DMS79 treated with DMSO at 0.1 percent for 48 hours (cell line): ENCODE measurements around the gene C14orf119.

ENCODE experiments used
- DNase-seq: peaks from one replicate; lab custom pipeline; 2025; lab: John Stamatoyannopoulos, UW

C14orf119 gene

GRCh38 chr14:23126548-23127278 is 31.4 kb downstream of the C14orf119 start:
- DNase-seq = no peak

- DNase-seq = no peak
Measured at GRCh38 chr14:23127861-23128260, 32.6 kb downstream of the C14orf119 start.

- DNase-seq = no peak
Measured at GRCh38 chr14:23128969-23129758, 33.9 kb downstream of the C14orf119 start.

DNA sequence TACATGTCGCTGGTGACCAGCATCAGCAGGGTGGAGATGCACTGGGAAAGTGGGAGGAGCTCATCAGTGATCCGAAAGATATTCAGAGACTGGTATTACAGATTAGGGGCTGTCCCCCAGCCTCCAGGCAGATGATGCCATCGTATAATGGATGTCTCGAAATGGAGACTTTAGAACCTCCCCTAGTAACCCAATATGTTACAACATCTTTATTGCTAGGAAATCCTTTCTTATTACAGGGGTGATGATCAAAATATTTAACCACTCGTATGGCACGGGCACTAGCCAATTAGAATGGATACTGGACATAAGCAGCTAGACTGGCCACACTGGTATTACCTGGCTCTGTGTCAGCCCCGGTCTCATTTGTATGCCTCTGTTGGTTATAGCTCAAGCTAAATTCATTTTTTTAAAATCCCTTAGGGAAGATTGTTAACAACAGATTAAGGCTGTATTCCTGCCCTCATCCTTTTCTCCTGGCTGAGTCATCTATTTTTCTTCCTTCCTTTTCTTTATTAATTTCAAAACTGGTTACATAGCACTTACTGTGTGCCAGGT is 34.5 kb downstream of the C14orf119 start:
- no peak for DNase-seq

- DNase-seq = no peak
Measured at GRCh38 chr14:23130871-23131270, 35.6 kb downstream of the C14orf119 start.

DNA sequence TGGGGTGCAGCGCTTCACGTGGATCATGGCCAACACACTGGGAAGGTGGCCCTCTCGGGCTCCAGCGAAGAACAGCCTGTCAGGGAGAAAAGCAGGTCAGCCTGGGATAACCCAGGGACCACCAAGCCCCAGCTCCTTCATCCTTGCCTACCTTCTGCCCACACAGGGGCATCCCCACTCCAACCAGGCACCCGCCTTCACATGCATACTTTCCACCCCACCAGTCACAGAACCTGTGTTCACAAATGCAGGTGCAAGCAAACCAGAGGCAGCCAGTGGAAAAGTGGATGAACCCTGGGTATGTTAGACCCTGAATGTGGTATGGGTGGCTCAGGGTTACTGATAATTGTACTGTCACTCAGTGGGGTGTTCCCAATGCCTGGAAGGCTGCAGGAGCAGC is 36.2 kb downstream of the C14orf119 start:
- DNase-seq = no peak

GRCh38 chr14:23132970-23133369 is 37.7 kb downstream of the C14orf119 start:
- no peak for DNase-seq

DNA sequence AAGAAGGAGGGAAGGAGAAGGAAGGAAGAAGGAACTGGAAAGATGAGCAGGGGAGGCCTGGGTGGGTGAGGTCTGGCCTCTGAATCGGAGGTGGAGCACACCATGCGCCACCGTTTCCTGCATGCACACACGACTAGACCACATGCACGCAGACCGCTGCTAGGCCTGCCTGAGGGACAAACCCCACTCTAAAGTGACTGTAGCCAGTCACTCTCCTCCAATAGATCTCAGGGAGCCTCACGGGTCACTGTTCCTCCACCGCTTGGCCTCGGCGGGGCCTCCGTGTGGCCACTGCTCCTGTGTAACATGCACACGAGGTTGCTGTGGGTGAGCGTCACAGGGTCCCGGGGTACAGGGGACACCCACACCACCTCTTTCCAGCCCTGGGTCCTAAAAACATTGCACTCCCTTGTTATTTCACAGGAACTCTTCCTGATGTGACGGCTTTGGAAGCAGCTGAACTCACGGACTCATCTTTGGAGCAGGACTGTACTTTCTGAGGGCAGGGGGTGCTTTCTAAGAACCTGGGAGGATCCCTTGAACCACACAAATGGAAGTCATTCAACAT is 41.3 kb downstream of the C14orf119 start:
- no peak for DNase-seq

DNA sequence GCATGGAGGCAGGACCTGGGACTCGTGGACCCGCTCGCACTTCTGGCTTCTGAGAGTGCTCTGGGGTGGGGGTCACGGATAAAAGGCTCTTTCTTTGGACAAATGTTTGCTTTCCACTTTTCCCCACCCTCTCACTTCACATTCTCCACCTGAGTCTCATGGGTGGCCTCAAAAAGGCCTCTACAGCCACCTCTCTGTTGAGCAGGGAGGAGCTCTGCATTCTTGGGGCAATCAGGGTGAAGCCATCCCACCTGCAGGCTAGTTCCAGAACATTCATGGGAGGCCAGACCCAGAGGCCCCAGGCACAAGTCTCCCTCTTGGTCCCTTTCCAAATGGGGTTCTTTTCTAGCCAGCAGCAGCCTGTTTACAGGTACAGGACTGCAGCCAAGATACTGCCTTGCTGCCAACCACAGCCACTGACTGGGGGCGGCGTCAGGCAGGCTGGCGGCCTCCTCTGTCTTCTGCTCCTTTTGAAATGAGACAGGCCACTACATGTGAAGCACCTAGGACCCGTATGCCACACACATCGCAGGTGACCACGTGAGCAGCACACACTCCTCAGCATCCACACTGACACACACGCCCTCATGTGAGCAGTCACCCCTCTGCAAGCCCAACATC is 42.0 kb downstream of the C14orf119 start:
- DNase-seq = no peak

DNA sequence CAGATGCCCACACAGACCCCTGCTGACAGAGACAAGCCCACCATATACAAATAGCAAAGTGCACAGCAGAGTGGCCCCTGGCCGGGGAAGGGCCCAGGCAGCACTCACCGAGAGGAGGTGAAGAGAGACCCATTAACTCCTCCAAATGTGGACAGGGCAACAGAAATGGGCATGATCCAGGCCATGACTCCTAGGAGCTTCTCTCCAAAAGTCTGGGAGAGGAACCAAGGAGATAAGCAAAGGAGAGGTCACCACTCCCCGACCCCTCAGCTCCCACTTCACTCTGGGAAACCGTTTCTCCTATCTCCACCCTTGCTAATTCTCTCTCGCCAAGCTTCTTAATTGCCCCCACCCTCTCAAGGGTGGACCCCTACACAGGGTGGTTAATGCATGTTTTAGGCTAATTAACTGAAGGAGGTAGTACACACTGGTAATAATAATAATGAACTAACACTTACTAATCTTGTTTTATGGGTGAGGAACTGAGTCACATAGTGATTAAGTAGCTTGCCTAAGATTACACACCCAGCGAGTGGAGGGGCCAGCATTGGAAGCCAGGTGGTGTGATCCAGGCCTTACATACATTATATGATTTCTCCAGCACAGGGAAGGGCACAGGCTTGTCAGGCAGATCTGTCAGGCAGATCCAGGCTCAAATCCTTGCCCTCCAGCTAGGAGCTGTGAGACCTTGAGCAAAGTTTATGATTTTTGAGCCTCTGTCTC is 42.7 kb downstream of the C14orf119 start:
- DNase-seq = no peak

DNA sequence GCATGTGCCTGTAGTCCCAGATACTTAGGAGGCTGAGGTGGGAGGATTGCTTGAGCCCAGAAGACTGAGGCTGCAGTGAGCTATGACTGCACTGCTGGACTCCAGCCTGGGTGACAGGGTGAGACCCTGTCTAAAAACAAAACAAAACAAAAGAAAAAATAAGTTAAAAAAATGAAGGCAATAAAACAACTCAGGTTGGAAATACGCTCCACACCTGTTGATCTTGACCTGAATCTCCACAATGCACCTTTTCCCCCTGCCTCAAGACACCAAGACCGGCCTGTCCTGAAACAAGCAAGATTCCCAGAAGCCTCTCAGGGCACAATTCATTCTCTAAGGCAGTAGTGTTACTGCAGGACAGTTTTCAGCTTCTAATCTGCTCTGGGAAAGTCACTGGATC is 44.6 kb downstream of the C14orf119 start:
- DNase-seq = no peak

GRCh38 chr14:23140371-23140770 is 45.1 kb downstream of the C14orf119 start:
- DNase-seq = no peak

- no peak for DNase-seq
Measured at GRCh38 chr14:23141706-23142444, 46.6 kb downstream of the C14orf119 start.

GRCh38 chr14:23142826-23143225 is 47.5 kb downstream of the C14orf119 start:
- DNase-seq = no peak

- DNase-seq = no peak
Measured at GRCh38 chr14:23143911-23144310, 48.6 kb downstream of the C14orf119 start.

DNA sequence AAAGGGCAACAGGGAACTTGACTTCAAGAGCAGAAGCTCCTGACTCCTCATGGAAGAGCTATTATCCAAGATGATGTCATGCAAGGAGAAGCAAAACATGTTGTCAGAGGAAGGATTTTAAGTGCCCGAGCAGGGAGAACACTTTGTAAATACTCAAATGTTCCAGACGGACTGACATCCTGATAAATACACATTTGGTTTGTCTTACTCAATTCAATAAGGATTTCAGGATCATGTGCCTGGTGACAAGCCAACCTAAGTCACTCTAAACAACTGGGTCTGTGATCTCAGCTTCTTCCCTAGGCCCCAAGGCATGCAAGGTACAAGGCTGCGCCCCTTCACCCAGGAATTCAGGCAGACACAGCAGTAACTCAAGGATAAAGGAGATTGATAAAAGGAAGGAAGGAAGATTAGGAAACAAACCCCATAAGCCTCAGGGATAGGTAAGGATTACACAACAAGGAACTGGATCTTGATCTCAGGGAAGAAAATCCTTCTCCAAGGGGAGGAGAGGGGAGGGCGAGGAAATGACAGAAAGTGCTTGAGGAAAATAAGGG is 50.6 kb downstream of the C14orf119 start:
- no peak for DNase-seq

GRCh38 chr14:23146351-23146910 is 51.1 kb downstream of the C14orf119 start:
- no peak for DNase-seq

GRCh38 chr14:23146980-23147379 is 51.7 kb downstream of the C14orf119 start:
- DNase-seq = no peak

GRCh38 chr14:23147676-23148075 is 52.4 kb downstream of the C14orf119 start:
- no peak for DNase-seq

GRCh38 chr14:23148591-23149249 is 53.4 kb downstream of the C14orf119 start:
- no peak for DNase-seq
